Thoracic aorta (tissue), 2 donors: Measurements from ENCODE around the gene SF3B6. TPM values are rescaled to one million over a fixed set of nuclear protein-coding genes. Genes with fewer than 3 reads are reported as not detected.

Experiments used
- ATAC-seq: fragments of 150-250 bp; one replicate; pipeline ENCODE4 v1.8.0; 2017; ENCODE audit warnings: low read depth; ENCODE audit not compliant: insufficient number of reproducible peaks, low FRiP score
- DNase-seq: peaks from one replicate; pipeline ENCODE4 v3.0.0-alpha.2; 2020; ENCODE audit warnings: low spot score
- H3K27ac ChIP-seq, 2 donors: fragments of 200-600 bp; sonication (generic); 1 replicate in 1 of 2; 2 replicates in 1 of 2; pipeline ENCODE4 v1.5.1; 2016; ENCODE audit warnings: mild to moderate bottlenecking in 2 of 2, moderate library complexity in 2 of 2
- H3K27me3 ChIP-seq: fragments of 200-600 bp; sonication (generic); replicated peaks from 2 replicates; pipeline ENCODE4 v1.6.0; 2016; ENCODE audit warnings: mild to moderate bottlenecking; ENCODE audit not compliant: insufficient read depth
- H3K36me3 ChIP-seq: fragments of 200-600 bp; sonication (generic); one replicate; pipeline ENCODE4 v1.5.1; 2016
- H3K4me1 ChIP-seq, 2 donors: fragments of 200-600 bp; sonication (generic); 1 replicate in 1 of 2; 2 replicates in 1 of 2; pipeline versions ENCODE4 v1.5.1 to v1.6.0; 2016; ENCODE audit warnings: low read depth in 2 of 2, mild to moderate bottlenecking in 1 of 2; ENCODE audit not compliant: control insufficient read depth in 1 of 2
- H3K4me3 ChIP-seq: fragments of 200-600 bp; sonication (generic); 2 replicates; pipeline ENCODE4 v1.5.1; 2016; ENCODE audit warnings: mild to moderate bottlenecking
- H3K9me3 ChIP-seq: fragments of 200-600 bp; sonication (generic); 2 replicates; pipeline ENCODE4 v1.5.1; 2016
- total RNA-seq, 2 donors: library from RNA; depleted of rRNA; stranded (reverse); fragments of >200 nt; gene quantifications; one replicate each; pipeline versions ENCODE4 v1.1.0 to v1.2.3, GENCODE V29; 2016
- TF ChIP-seq, protein P1 (sequence below): fragments of 200-600 bp; sonication (generic); IDR thresholded peaks from one replicate; pipeline ENCODE4 v1.5.1; 2019; ENCODE audit warnings: antibody characterized with exemption

Gene SF3B6
- total RNA-seq, 2 donors from 2014 or later = 39.7 to 44.1 TPM

DNA sequence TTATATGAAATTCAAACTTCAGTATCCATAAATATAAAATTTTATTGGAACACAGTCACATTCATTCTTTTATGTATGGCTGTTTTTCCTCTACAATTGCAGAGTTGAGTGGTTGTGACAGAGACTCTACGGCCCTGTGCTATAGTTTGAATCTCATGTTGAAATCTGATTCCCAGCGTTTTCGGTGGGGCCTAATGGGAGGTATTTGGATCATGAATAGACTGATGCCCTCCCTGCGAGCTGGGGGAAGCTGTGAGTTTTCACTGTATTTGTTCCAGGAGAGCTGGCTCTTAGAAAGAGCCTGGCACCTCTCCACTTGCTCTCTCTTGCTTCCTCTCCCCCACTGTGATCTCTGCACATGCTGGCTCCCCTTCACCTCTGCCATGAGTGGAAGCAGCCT, 45.3 kb upstream of the SF3B6 start:
- Histone ChIP-seq H3K4me3 (no peak overlapping the region), H3K36me3 (no peaks in the 10 kb centered on the region), H3K9me3 (no peaks in the 10 kb centered on the region), H3K27ac (peak overlapping the region in 1 of 2 donors; percentile 46), H3K27me3 (no peaks in the 10 kb centered on the region), H3K4me1 (peaks cover 11 to 32% of the 10 kb centered on the region in 2 donors)
- TF ChIP-seq, protein P1, sequence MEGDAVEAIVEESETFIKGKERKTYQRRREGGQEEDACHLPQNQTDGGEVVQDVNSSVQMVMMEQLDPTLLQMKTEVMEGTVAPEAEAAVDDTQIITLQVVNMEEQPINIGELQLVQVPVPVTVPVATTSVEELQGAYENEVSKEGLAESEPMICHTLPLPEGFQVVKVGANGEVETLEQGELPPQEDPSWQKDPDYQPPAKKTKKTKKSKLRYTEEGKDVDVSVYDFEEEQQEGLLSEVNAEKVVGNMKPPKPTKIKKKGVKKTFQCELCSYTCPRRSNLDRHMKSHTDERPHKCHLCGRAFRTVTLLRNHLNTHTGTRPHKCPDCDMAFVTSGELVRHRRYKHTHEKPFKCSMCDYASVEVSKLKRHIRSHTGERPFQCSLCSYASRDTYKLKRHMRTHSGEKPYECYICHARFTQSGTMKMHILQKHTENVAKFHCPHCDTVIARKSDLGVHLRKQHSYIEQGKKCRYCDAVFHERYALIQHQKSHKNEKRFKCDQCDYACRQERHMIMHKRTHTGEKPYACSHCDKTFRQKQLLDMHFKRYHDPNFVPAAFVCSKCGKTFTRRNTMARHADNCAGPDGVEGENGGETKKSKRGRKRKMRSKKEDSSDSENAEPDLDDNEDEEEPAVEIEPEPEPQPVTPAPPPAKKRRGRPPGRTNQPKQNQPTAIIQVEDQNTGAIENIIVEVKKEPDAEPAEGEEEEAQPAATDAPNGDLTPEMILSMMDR = no peak
- ATAC-seq = no peak
- no peak for DNase-seq

GRCh38 chr2:24121066-24121465, 44.9 kb upstream of the SF3B6 start:
- no peak for ATAC-seq
- peak overlapping the region in 1 of 2 donors; percentile 46 for H3K27ac ChIP-seq
- H3K4me3 ChIP-seq = no peak overlapping the region
- H3K4me1 ChIP-seq = peaks cover 11 to 32% of the 10 kb centered on the region in 2 donors
- no peaks in the 10 kb centered on the region for H3K27me3 ChIP-seq
- H3K36me3 ChIP-seq = no peaks in the 10 kb centered on the region
- H3K9me3 ChIP-seq = no peaks in the 10 kb centered on the region
- TF ChIP-seq, protein P1 = no peak
- no peak for DNase-seq

DNA sequence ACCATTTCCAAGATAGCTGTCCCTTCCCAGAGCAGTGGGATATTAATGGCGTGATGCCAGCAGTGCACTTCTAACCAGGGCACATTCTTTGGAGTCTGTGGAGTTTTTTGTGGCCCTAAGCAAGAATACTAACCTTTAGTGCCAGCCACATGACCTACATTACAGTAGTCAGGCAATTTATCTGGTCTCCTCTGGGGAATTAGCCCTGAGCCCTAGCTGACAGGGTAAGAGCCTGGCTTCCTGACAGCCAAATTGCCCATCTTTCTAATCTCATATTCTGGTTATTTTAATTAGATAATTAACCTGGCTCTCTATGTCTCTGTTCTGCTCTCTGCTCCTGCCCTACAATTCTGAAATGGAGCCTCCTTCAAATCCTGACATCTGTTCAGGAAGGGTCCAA, 41.8 kb upstream of the SF3B6 start:
- no peak overlapping the region for H3K27ac ChIP-seq
- H3K4me3 ChIP-seq = no peak overlapping the region
- peaks cover 4% of the 10 kb centered on the region for H3K36me3 ChIP-seq
- ATAC-seq (no peak), DNase-seq (no peak)
- peaks cover 5 to 16% of the 10 kb centered on the region in 2 donors for H3K4me1 ChIP-seq
- H3K9me3 ChIP-seq = no peaks in the 10 kb centered on the region
- TF ChIP-seq, protein P1 = no peak
- H3K27me3 ChIP-seq = no peaks in the 10 kb centered on the region

DNA sequence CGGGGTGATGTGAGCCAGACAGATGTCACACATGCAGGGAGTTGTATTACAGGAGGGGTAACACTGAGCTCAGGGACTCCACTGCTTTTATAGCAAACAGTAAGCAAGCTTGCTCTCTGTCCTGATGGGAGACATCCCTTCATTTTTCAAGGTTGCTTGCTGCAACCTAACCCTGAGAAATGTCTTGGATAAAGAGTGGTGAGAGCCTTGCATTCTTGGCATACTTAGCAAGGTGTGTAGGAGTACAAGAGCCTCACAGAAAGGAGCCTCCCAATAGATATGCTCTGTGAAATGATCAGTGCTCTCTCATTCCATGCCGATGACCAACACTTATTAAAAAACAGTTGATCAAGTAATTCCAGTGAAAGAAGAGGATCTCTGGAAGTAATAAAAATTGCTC, 38.9 kb upstream of the SF3B6 start:
- TF ChIP-seq, protein P1 = no peak
- Histone ChIP-seq H3K4me1 (no peaks in the 10 kb centered on the region), H3K27me3 (no peaks in the 10 kb centered on the region), H3K27ac (no peak overlapping the region), H3K9me3 (no peaks in the 10 kb centered on the region), H3K4me3 (no peak overlapping the region), H3K36me3 (peaks cover 4% of the 10 kb centered on the region)
- no peak for DNase-seq
- ATAC-seq = no peak

- H3K4me1 ChIP-seq = no peaks in the 10 kb centered on the region
- DNase-seq = no peak
- H3K36me3 ChIP-seq = peaks cover 4% of the 10 kb centered on the region
- TF ChIP-seq, protein P1 = no peak
- H3K27ac ChIP-seq = no peak overlapping the region
- no peaks in the 10 kb centered on the region for H3K27me3 ChIP-seq
- no peaks in the 10 kb centered on the region for H3K9me3 ChIP-seq
- no peak for ATAC-seq
- no peak overlapping the region for H3K4me3 ChIP-seq
Measured at GRCh38 chr2:24111407-24111901, 35.3 kb upstream of the SF3B6 start.
